DMS153 (cell line): ENCODE measurements around the gene METTL25B.

Experiments used
- DNase-seq: peaks from one replicate; lab custom pipeline; 2025; lab: John Stamatoyannopoulos, UW

METTL25B gene

DNA sequence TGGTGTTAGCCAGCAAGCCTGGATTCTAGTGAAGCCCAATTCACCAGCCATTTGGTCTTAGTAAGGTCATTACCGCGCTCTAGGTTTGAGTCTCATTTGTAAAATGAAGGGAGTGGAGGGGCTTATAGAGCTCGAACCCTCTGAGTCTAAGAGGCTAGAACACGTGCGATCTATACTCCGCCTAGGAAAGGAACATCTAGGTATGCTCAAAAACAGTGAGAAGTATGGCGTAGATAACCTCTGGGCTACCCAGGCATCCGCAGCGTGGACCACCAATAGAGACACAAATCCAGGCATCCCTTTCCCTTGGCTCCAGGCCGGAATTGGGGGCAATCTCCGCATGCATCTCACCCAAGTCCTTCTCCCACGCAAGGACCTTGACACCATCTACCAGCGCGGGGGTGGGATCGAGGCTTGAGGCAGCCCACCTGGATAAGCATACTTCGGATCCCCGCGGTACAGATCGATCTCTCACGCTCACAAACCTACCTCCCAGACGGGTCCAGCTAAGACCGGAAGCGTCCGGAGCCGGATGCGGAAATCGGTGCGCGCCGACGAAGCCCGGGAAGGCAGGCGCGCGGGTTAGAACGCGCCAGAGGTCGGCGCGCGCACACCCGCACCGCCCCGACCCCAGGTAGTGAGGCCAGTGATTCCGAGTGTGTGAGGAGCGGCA is at the start of gene METTL25B:
METTL25B (plus strand) TSS at position 544 of the 673 bp plus-strand sequence. CDS start 636 bp downstream, outside the sequence.
- peak; percentile 80 for DNase-seq

DNA sequence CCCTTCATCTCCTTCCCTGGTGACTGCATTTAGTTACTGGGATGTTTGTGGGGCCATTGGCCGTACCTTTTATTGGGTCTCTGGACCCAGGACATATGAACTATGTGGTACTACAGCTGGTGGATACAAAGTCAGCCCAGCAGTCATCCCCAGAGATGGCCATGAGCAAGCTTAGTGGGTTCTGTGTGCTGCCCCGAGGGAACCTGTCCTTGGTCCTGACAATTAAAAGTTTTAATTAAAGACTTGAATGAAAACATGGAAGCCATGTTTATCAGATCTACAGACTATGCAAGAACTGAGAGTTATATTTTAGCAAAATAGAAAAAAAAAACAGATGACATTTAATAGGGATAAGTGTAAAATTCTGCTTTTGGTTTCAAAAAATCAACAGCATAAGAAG is 48.2 kb upstream of the METTL25B start:
- no peak for DNase-seq

DNA sequence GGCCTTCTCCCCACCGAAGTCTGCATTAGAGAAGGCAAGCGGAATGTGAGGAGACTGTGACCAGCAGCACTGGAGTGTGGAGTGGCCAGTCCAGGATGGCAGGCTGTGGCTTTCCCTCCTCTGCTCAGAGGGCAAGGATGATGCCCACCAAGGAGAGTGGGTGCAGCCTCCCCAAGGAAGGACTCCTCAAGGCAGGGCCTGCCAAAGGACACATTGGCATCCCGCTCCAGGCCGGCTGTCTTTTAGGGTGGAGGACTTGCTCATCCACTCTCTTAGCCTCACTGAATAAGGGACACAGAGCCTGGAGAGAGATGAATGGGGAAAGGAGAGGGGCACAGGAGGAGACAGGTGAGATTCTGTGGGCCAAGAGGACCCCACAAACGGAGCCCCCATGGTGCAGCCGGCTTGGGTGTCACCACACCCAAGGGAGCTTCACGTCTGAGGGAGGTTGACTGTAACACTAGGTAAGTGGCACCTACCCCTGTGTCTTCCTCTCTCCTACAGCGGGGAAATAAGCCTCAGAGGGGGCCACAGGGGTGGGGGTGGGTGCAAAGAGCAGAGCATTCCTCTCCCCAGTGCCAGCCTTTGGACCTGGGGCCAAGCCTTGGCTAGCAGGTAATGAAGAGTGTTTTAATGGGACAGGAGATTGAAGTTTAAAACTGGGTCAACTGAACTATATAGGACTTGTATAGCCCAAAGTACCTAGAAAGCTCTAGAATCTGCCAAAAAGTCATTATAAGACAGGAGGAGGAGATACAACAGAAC is 46.9 kb upstream of the METTL25B start:
- no peak for DNase-seq

DNA sequence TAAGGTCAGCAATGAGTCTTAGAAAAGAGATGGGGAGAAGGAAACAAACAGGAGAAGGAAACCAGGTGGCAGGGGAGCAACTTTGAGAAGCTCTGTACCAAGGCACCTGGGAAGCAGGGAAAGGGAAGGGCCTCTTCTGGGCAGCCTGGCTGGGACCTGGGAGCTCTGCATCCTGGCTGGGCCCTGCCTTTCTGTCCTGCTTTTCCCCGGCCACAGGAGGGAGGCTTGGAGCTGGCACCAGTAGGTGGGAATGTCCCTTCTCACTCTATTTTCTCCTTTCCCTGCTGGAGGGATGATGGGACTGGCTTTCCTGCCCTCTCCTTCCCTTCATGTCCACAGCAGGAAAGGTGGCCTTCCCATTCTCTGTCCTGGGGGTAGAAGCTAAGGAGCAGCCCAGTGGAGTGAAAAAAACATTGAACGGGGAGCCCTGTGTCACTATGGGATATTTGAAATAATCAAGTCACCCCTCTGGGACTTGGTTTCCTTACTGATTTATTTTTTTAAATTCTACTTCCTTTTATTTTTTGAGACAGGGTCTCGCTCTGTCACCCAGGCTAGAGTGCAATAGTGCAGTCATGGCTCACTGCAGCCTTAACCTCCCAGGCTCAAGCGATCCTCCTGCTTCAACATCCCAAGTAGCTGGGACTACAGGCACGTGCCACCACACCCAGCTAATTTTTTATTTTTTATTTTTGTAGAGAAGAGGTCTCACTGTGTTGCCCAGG is 45.9 kb upstream of the METTL25B start:
- no peak for DNase-seq

DNA sequence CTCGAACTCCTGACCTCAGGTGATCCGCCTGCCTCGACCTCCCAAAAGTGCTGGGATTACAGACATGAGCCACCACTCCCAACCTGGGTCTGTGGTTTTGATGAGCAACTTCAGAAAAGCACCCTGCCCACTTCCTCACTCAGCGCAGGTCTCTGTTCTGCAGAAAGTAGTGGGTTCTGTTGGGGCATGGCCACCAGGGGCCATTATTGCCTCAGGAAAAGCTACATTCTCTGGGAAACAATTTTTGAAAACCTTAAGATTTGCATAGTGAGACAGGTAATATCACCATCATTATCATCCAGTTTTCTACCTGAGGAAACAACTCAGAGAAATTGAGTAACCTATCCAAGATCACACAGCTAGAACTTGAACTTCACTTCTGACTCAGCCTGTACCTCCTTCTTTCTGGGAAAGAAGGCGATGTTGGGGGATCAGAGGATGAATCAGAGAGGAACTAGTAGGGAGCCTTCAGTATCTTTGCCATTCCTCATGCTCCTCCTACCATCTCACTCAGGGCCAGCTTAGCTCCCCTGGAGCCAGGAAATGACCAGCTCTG is 44.0 kb upstream of the METTL25B start:
- no peak for DNase-seq

DNA sequence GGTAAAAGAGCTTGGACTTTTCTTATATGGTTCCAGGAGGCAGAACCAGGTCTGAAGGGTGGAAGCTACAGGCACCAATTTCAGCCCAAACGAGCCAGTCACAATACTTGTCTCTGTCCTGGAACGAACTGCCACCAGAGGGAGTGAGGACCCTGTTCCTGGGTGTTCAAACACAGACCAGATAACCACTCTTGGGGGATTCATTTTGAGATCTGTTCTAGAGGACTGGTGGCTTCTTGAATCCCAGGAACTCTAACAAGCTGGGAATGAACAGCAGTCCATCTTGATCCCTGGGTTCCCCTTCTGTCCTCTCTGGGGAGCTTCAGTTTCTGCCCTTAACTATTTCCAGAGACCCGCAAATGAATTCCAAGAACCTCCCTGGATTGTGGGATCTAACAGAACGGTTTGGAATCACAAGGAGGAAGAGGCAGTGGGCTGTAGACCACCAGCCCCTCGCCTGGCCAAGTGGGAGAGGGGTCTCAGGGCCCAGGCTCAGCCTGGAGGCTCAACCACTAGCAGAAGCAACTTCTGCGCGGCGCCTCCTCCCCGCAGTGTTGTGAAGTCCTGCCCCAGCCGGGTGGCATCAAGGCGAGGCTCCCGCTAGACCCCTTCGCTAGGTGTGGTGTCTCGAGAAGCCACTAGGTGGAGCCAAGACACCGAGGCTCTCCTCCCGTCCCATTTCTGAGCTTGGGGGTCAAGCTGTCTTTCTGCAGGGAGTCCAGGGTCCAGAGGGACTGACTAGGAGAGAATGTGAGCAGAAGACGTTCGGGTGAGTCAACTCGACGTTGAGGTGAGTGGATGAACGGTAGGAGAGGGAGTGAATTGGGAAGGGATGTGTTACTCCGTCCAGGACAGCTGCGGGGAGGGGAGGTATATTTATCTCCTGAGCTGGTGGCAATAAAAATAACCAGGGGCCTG is 39.0 kb upstream of the METTL25B start:
- peak; percentile 82 for DNase-seq

DNA sequence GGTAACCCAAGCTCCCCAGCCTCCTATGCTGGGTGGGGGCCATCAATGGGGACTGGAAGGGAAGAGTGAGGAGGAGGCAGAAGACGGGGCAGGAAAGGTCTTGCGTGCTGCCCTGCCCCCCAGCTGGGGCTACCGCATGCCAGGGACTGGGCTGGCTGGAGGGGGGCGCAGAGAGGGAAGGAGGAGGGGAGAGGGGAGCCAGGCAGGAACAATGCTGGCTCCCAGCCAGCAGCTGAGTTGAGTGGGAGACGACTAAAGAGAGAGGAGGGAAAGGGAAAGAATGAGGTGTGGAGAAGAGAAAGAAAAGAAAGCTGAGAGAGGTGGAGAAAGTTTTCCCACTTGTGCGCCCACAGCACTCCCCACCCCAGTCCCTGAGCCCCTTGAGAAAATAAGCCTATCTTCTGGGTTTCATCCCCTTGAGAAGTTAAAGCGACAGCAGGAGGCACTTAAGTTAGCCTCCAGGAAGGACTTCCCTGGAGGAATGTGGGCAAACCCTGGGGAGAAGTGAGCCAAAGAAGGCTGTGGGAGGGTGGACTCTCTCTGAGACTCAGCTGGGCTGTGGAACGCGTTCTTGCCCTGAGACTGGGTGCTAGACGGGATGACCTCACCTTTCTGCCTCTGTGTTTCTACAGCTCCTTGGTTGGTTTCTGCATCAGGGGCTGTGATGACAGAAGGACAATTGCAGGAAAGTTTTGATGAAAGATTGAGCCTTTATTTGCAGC is 38.2 kb upstream of the METTL25B start:
- no peak for DNase-seq

DNA sequence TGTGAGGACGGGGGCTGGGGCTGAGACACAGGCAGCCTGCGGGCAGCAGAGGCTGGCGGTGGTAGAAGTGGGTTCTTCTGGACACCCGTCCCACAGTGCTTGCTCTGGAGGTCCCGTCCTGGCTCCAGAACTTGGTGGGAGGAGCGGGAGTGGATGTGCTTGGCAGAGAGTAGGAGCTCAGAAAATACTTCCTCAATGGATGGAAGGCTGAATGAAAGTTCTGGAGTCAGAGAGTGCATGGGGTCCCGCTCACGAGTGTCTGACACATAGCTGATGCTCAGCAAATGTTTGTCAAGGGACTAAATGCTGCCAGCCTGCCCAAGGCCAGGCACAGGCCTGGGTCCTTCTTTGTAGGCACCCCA is 37.6 kb upstream of the METTL25B start:
- DNase-seq = no peak

DNA sequence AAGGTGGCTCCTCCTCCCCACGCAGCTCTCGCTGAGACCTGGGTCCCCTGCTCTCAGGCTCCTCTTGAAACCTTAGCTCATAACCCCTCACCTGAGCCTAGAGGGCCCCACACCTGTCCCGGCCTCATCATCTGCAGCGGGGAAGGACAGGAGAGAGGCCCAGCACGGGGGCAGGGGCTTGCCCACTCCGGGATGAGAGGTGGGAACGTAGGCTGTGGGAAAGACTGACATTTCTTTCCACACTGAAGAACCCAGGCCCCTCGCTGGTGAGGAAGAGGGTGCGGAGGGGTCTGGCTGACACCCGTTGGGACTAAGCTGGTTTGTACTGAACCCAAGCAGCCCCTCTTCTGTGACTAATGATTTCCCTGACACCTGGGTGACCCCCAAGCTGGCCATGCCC is 37.1 kb upstream of the METTL25B start:
- DNase-seq = no peak

DNA sequence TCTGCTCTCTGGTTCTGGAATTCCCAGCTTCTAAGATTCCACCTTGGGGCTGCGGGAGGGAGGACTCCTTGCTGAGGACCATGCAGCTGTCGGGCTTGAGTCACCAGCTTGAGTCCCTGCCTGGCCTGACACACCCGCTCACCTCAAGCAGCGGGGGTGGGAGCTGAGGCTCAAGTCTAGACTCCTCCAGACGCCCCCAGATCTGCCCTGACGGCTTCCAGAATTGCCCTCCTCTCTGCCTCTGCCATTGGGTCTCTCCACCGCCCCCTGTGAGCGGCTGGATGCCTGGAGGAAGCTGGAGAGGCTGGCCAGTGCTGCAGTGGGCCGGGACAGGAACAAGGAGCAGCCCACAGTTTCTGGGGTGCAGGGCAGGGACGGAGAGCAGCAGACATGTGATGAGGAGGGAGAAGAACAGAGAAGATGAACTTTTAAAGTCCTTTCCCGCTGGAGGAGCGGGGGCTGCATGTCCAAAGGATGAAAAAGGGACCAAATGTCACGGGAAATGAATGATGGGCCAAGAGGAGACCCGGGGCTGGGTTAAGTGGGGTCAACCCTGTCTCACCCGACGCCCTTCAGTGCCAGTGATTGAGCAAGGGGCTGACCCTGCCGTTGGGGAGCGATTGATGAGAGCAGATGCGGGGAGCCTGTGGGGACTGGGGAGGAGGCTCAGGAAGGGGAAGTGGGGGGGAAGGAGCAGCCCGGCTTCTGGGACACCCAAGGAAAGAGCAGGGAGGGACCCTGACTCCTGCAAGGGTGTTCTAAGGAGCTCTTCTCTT is 36.4 kb upstream of the METTL25B start:
- DNase-seq = no peak

DNA sequence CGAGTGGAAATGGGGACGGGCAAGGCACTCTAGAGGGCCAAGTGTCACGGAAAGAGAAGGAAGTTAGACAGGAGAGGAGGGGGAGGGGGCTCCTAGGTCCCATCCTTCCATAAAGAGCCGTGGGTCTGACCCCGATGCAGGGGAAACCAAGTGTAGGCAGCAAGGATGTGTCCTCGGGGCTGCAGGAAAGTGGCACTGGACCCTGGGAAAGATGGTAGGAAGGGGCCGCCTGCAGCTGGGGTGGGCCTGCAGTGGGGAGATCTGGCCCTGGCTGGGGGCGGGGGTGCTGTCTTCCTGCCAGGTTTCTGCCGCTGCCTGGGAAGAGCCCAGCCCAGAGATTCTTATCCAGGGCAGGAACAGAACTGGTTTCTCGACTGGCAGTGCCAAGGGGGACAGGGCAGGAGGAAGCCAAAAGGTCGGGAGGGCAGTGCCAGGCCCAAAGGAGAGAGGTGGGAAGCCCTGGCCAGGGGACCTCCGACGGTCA is 35.8 kb upstream of the METTL25B start:
- no peak for DNase-seq

DNA sequence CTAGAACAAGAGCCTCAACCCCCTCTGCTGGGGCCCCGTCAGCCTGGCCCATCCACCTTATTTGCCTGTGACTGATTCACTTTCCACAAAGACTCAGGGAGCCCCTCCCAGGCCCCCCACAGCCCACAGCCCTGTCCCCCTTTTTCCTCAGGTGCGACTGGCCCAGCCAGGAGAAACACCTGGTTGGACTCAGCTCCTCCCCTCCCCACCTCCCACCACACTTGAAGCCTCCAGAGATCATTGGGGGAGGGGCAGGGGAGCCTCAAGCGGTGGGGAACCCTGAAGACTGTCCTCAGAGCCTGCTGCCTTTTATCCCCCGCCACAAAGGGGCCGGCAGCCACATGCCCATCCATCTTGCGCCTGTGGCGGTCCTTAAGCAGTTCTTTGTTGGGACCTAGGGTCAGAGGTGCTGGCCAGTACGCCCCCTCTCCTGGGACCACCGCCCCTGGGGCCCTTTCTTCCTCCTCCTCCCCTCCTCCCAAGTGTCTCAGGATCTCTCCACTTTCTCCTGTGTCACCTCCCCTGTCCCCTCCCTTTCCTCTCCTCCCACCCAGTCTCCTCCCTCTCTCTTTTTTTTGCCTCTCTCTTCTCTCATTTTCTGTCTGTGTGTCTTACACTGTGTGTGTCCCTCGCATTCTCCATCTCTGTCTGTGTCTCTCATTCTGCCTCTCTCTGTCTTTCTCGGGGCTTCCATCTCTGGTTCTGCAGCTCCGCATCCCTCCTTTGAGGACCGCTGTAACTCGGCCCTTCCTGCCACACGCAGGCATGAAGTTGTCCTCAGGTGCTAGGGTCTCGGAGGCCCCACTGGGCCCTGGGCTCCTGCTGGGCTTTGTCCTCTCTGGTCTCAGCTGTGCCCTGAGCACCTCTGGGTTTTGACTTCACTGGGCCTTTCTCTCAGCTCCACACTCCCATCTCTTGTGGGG is 35.1 kb upstream of the METTL25B start:
- DNase-seq = peak; percentile 90

DNA sequence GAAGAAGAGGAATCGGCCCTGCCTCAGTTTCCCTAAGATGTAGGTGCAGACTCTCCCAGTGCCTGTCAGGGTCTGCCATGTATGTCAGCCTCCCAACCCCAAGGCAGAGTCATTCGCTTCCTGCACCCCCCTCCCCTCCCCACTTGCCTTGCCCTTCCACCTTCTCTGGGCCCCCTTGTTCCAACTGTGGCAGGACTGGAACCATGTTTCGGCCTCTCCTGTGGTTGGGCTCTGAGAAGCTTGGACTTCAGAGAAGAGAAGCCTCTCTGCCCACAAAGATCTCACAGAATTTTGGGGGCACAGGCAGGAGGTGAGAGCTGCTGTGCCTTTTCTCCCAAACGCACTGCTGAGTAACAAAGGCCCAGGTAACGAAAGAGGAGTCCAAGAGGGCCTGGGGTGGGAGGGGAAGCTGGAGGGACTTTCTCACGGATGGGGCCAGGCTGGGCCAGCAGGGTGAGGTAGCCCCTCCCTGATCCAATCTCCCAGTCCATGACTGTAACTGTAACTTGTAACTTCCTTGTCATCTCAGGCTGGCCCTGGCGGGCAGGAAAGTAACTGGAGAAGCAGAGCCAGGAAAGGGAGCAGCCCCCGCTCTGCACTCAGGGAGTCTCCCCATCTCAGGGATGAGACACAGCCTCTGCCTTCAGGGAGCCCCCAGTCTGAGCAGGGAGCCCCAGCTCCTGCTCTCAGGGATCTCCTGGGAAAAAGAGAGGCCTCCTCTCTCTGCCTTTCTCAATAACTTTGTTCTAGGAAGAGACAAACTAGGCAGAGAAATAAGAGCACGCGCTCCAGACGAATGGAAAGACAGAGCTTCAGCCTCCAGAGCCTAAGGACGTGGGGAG is 34.2 kb upstream of the METTL25B start:
- DNase-seq = peak; percentile 41

DNA sequence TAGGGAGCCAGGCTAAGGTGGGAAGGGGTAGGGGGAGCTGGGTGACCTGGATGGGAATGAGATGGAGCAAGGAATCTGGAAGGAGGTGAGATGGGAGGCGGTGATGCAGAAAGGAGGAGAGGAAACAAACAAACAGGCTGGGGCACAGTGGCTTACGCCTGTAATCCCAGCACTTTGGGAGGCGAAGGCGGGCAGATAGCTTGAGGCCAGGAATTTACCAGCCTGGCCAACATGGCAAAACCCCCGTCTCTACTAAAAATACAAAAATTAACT is 33.6 kb upstream of the METTL25B start:
- no peak for DNase-seq

DNA sequence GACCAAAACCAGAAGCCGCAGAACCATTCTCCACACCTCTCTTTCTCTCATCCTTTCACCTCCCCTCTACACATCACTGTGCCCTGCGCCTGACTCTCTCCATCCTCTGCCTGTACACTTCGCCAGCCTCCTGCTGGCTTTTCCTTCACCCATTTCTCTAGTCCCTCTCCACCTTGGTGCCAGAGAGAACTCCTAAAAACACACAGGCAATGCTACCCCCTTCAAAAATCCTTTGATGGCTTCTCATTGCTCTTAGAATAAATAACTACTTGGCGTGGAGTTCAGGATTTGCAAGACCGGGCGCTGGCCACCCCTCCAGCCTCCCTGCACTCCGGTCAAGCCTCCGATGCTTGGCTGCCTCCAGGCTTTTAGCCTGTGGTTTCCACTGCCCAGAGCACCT is 31.5 kb upstream of the METTL25B start:
- no peak for DNase-seq

DNA sequence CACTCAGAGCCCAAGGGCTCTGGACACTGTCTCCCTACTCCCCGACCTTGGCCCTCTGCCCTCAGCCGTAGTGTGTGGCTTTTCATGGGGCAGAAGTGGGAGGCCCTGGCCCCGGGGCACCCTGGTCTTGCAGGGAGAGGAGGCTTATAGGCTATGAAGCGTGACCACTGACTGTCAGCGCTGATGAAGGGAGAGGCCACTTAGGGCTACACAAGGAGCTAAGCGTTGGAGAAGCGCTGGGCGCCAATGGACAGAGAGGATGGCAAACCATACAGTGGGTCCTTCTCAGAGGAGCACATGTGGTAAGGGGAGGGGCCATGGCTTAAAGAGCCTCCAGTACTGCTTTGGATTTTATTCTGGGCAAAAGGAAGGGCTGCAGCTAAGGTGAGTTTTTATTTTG is 30.8 kb upstream of the METTL25B start:
- DNase-seq = peak; percentile 75

DNA sequence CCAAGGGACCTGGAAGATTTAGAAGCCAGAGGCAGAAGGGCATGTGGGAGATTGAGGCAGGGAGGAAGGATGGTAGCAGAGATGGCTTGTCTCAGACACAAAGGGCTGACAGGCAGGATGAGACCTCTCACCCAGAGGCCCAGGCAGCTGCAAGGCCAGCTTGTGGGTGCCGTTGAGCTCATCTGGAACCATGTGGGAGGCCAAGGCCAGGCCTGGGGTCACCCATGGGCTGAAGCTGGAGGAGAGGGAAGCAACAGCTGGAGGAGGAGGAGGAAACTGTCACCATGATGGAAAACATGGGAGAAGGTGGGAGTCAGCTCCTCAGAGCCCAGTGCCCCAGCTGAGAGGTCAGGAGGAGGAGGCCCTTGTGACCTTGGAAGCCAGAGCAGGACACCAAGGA is 29.3 kb upstream of the METTL25B start:
- DNase-seq = no peak
